Urinary bladder (tissue), 4 donors: Measurements from ENCODE around the gene ZACN. TPM values are rescaled to one million over a fixed set of nuclear protein-coding genes. Genes with fewer than 3 reads are reported as not detected.
"Not testable (repeated sequence)": the region's sequence is repeated elsewhere in the genome, so short reads cannot be mapped to it uniquely, and the experiment has no call there.

Experiments used
- DNase-seq: peaks from one replicate; pipeline ENCODE4 v3.0.0-alpha.2; 2015; ENCODE audit errors: extremely low spot score
- H3K27ac ChIP-seq: one replicate; pipeline ENCODE4 v1.5.1; 2013; ENCODE audit warnings: low read depth, mild to moderate bottlenecking, moderate library complexity
- H3K36me3 ChIP-seq: one replicate; pipeline ENCODE4 v1.6.1; 2013; ENCODE audit warnings: mild to moderate bottlenecking, moderate library complexity; ENCODE audit not compliant: insufficient read depth
- H3K4me1 ChIP-seq: one replicate; pipeline ENCODE4 v1.6.1; 2013; ENCODE audit warnings: mild to moderate bottlenecking, moderate library complexity; ENCODE audit not compliant: insufficient read depth
- H3K4me3 ChIP-seq: one replicate; pipeline ENCODE4 v1.5.1; 2013; ENCODE audit warnings: low read depth, low read length
- WGBS: extraction: QIAGEN DNeasy Blood & Tissue Kit; methylation state at CpG from one replicate; pipeline ENCODE4 v1.1.7; 2013; 5-methylcytosine and 5-hydroxymethylcytosine counted together
- polyA plus RNA-seq: library from polyadenylated mRNA; stranded (reverse); fragments of 200-250 nt; gene quantifications from one replicate; pipeline ENCODE4 v1.2.3, GENCODE V29; 2013
- total RNA-seq: library from RNA; depleted of rRNA; stranded (reverse); fragments of >200 nt; gene quantifications from one replicate; pipeline ENCODE4 v1.2.3, GENCODE V29; 2014
- donor health status: healthy with polysubstance abuse.
- donor health status: healthy.

Gene ZACN
- total and polyA plus RNA-seq, 2 donors: 2.2 TPM; not detected in 1

DNA sequence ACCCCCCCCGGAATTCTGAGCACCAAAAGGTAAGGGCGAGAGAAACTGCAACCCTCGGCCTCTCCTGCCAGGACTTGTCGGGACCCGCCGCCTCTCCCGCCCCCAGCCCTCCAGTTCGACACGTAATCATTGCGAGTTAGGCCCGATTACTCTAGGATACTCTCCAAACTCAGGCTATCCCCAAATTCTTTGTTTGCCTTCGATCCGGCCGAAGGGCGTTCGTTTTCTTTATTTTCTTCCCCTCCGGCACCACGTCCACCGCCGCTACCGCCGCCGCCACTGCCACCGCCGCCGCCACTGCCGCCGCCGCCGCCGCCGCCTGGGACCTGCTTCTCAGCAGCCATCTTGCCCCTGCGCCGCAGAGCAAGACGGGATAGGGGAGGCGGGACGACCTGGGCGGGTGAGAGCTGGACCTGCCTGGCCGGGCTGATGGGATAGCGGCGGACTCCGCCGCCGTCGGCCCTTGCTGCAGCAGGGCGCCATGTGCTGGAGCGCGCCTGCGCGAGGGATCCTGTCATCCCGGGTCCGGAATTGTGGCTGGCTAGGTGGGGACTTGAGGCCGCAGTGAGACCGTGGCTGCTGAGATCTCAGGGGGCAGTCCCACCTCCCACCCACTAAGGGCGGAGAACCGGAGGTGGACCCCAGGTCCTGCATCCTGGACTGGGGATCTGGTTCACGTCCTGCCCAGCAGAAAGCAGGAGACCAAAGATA, 6.7 kb upstream of the ZACN start, which contains the start of gene SRP68:
SRP68 (minus strand) TSS at position 370 of the 711 bp plus-strand sequence; CDS start at position 344, 26 bp downstream.
- Histone ChIP-seq H3K27ac (peak within 1 kb of the TSS; percentile 76), H3K36me3 (peaks cover 6% of the 10 kb centered on the region), H3K4me1 (no peaks in the 10 kb centered on the region), H3K4me3 (peak within 1 kb of the TSS; percentile 78)
- peak; percentile 76 for DNase-seq
- under 1% methylated on average over 57 of the region's 57 CpGs for WGBS

DNA sequence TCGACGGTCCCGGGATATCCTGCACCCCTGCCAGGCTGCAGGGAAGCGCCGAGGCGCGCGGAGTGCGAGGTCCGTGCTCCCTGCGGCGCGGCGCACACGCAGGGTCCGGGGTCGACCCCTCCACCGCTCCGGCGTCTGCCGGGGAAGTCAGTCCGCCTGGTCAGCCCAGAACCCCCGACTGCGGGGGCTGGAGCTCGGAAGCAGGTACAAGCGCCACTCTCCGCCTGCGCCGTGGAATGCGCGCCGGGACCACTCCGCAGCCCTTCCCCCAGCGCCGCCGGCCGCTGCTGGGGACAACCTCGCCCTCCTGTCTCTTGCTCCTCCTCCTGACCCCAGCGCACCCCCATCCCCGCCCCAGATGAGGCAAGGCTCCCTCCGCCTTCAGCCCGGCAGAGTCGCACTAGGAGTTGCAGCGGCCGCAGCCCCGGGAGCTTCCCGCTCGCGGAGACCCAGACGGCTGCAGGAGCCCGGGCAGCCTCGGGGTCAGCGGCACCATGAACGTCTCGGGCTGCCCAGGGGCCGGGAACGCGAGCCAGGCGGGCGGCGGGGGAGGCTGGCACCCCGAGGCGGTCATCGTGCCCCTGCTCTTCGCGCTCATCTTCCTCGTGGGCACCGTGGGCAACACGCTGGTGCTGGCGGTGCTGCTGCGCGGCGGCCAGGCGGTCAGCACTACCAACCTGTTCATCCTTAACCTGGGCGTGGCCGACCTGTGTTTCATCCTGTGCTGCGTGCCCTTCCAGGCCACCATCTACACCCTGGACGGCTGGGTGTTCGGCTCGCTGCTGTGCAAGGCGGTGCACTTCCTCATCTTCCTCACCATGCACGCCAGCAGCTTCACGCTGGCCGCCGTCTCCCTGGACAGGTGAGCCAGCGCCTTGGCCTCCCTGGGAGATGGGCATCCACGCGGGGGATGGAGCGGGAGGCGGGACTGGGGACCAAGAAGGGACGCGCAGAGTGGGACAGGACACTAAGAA, 4.3 kb upstream of the ZACN start, which contains the start of gene GALR2:
GALR2 (plus strand) TSS at position 392 of the 974 bp plus-strand sequence; CDS start at position 495, 103 bp downstream.
- H3K4me1 ChIP-seq: no peaks in the 10 kb centered on the region
- no peak within 1 kb of the TSS for H3K27ac ChIP-seq
- 2% methylated on average over 92 of the region's 92 CpGs for whole genome bisulfite sequencing
- no peak for DNase-seq
- H3K36me3 ChIP-seq: no peaks in the 10 kb centered on the region
- H3K4me3 ChIP-seq: no peak within 1 kb of the TSS

DNA sequence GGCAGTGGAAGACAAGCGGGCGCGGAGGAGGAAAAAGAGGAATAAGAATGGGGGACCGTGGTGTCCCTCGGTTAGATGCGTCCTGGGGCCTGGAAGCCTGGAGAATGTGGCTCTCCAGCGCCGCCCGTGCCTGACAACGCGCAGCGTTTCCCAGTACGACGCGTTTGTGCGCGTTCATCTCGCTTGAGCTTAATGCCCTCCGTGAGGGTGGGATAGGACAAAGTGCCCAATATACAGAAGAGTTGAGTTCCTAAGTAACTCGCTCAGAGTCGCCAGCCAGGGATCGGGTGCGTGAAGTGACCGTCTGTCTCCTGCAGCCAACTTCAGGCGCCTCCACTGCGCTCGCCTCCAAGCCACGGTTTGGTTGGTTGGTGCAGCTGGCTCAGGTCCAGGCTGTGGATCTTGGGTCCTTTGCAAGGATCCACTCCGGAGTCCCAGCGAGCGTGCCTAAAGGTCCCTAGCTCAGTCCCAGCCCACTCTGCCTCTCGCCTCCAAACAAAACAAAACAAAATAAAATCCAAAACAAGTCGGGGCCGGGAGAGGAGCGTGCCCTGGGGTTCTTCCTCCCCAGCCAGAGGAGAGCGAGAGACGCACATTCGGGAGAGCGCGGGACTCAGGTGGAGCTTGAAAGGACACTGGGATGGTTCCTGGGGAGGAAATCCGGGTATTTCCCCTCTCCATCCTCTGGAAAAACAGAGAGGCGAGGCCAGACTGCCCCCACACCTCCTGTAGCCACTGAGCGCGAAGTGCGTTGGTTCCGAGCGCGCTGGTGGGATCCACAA, 3.4 kb upstream of the ZACN start:
- H3K27ac ChIP-seq: no peak overlapping the region
- H3K4me1 ChIP-seq: no peaks in the 10 kb centered on the region
- 3% methylated on average over 48 of the region's 48 CpGs for WGBS
- no peaks in the 10 kb centered on the region for H3K36me3 ChIP-seq
- no peak for DNase-seq
- no peak overlapping the region for H3K4me3 ChIP-seq

DNA sequence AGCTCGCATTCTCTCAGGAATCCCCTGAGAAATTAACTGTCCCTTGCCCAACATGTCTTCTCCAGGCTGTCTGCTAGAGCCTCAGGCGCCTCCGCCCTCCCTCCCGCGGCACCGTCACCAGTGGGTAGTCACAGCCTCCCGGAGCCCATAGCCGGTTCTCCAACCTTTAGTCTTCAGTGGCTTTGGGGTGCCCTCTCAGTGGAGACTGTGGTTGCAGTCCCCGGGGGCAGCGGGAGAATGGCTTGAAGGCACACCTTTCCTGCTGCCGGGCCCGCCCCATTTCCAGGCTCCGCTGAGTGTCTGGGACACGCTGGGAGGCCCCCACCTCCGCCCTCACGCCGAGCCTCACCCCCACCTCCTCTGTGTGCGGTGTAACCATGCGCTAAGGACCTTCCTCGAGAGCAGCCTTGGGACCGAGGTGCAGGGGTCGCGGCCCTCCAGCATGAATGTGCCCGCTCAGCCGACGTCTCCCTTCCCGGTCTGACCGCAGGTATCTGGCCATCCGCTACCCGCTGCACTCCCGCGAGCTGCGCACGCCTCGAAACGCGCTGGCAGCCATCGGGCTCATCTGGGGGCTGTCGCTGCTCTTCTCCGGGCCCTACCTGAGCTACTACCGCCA, 2.7 kb upstream of the ZACN start:
- WGBS: 3% methylated on average over 41 of the region's 41 CpGs
- no peak overlapping the region for H3K4me3 ChIP-seq

DNA sequence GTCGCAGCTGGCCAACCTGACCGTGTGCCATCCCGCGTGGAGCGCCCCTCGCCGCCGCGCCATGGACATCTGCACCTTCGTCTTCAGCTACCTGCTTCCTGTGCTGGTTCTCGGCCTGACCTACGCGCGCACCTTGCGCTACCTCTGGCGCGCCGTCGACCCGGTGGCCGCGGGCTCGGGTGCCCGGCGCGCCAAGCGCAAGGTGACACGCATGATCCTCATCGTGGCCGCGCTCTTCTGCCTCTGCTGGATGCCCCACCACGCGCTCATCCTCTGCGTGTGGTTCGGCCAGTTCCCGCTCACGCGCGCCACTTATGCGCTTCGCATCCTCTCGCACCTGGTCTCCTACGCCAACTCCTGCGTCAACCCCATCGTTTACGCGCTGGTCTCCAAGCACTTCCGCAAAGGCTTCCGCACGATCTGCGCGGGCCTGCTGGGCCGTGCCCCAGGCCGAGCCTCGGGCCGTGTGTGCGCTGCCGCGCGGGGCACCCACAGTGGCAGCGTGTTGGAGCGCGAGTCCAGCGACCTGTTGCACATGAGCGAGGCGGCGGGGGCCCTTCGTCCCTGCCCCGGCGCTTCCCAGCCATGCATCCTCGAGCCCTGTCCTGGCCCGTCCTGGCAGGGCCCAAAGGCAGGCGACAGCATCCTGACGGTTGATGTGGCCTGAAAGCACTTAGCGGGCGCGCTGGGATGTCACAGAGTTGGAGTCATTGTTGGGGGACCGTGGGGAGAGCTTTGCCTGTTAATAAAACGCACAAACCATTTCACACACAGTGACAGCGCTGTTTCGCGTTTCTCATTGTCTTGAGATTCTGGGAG, 2.0 kb upstream of the ZACN start:
- Histone ChIP-seq H3K4me1 (no peaks in the 10 kb centered on the region), H3K36me3 (no peaks in the 10 kb centered on the region), H3K27ac (no peak overlapping the region), H3K4me3 (no peak overlapping the region)
- no peak for DNase-seq
- WGBS: 5% methylated on average over 82 of the region's 82 CpGs

More for the DNA sequence above, 2.7 kb upstream of the ZACN start:
- H3K27ac ChIP-seq: no peak overlapping the region
- no peak for DNase-seq
- H3K4me1 ChIP-seq: no peaks in the 10 kb centered on the region
- H3K36me3 ChIP-seq: no peaks in the 10 kb centered on the region

DNA sequence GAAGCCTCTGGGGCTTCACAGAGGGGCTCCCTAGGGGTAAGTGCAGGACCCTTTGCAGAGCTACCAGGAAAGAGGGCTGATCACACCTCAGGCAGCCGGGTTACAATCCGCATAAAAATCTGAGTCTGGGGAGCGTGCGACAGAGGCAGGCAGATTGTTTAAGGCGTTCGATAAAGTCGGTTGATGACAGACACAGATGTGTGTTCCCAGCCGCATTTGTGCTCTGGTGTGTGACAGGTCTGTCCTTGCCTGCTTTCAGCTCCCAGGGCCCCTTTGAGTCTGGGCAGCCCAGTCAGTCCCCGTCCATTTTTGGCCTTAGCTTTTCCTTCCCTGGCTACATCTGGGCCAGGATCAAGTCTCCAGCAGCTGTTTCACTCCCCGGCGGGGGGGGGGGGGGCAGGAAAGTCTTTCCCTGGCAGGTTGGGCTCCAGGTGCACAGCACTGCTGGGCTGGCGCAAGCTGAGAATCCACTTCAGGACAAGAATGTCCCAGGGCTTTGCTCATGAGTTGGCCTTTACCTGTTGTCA, 1.3 kb upstream of the ZACN start:
- WGBS: 16% methylated on average over 11 of the region's 12 CpGs
- Histone ChIP-seq H3K27ac (no peak overlapping the region), H3K4me3 (no peak overlapping the region), H3K4me1 (no peaks in the 10 kb centered on the region), H3K36me3 (no peaks in the 10 kb centered on the region)
- no peak for DNase-seq

DNA sequence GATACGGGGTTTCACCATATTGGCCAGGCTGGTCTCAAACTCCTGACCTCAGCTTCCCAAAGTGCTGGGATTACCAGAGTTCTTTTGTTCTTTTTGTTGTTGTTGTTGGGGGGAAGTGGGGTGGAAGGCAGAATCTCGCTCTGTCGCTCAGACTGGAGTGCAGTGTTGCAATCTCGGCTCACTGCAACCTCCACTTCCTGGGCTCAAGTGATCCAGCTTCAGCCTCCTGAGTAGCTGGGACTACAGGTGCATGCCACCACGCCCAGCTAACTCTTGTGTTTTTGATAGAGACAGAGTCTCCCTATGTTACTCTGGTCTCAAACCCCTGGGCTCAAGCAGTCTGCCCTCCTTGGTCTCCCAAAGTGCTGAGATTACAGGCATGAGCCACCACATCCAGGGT, 612 bp upstream of the ZACN start:
- not testable (repeated sequence) for H3K4me3 ChIP-seq, H3K4me1 ChIP-seq, H3K27ac ChIP-seq, H3K36me3 ChIP-seq, DNase-seq
- WGBS: 65% methylated on average over 5 of the region's 5 CpGs

DNA sequence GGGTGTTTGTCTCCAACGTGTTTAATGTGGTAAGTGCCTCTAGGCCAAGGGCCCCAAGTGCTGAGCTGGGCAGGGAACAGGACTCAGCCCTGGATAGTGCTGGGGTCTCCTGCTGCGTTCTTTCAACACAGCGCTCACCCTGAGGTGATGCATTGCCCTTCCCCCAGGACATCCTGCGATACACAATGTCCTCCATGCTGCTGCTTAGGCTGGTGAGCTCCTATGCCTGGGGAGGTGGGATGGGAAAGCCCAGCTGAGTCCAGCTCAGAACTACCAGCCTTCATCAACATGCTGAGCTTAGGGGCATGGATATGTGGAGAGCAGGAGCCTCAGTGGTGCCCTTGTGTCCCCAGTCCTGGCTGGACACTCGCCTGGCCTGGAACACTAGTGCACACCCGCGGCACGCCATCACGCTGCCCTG, 563 bp downstream of the ZACN start:
- 29% methylated on average over 9 of the region's 9 CpGs for WGBS
- Histone ChIP-seq H3K36me3 (no peaks in the 10 kb centered on the region), H3K4me1 (no peaks in the 10 kb centered on the region), H3K27ac (no peak overlapping the region), H3K4me3 (no peak overlapping the region)
- DNase-seq: no peak

DNA sequence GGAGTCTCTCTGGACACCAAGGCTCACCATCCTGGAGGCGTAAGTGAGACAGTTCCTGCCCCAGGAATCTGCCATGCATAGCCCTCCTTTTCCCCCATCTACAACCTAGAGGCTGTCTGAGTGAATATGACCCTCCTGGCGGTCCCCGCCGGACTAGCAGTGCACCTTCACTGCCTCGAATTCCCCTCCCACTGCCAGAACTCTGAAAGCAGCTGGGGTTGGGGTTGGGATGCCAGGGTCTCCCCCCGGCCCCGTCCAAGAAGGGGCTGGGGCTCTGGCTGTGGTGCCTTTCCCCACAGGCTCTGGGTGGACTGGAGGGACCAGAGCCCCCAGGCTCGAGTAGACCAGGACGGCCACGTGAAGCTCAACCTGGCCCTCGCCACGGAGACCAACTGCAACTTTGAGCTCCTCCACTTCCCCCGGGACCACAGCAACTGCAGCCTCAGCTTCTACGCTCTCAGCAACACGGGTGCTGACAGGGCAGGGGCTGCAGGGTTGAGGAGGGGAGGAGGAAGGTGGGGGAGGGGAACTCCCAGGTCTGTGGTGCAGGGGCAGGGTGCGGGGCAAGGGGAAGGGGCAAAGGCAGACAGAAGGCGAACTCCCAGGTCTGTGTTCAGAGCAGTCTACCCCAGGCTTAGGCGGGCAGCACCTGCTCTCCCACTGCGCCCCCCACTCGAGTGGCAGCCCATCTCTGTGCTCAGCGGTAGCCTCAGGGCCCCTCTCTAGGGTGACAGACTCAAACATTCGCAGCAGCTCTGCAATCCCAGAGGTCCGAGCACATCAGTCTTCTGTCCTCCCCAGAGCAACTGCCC, 1.2 kb downstream of the ZACN start:
- Histone ChIP-seq H3K27ac (no peak overlapping the region), H3K4me3 (no peak overlapping the region), H3K36me3 (peaks cover 1% of the 10 kb centered on the region), H3K4me1 (no peaks in the 10 kb centered on the region)
- no peak for DNase-seq
- WGBS: 3% methylated on average over 23 of the region's 23 CpGs

DNA sequence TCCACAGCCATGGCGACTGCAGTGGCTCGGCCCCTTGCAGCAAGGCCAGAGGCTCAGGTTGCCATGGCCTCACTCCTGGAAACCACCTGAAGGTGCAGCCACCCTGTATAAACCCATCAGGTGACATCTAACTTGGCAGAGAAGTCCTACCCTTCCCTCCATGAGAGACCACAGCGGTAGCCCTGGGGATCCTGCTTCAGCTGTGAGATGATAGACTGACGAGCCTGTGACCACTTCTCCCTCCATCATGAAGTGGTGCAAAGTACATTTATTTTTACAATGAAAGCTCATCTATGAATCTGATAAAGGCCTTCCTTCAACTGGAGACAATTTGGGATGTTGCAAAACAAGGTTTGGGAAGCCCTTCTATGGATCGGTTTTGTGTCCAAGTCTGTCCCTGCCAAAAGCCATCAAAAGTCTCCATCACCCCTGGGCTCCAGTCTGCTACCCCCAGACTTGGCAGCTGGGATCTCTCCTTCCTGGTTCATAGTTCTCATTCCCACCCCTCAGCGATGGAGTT, 1.8 kb downstream of the ZACN start:
- Histone ChIP-seq H3K4me1 (no peaks in the 10 kb centered on the region), H3K36me3 (peaks cover 4% of the 10 kb centered on the region), H3K4me3 (no peak overlapping the region), H3K27ac (no peak overlapping the region)
- no peak for DNase-seq
- WGBS: 33% methylated on average over 6 of the region's 6 CpGs
